Liver (tissue), 9 donors: ENCODE measurements around the gene MRGPRX1. TPM values are rescaled to one million over a fixed set of nuclear protein-coding genes. Genes with fewer than 3 reads are reported as not detected.

Source experiments
- DNase-seq: peaks from one replicate; pipeline ENCODE4 v3.0.0-alpha.2; 2017; ENCODE audit warnings: low spot score
- H3K27ac ChIP-seq, 2 donors: one replicate each; pipeline ENCODE4 v1.7.0; 2013; ENCODE audit warnings: inconsistent platforms in 2 of 2, low read length in 2 of 2, control low read depth in 1 of 2, low read depth in 1 of 2, mild to moderate bottlenecking in 1 of 2
- H3K27me3 ChIP-seq, 4 donors: one replicate each; pipeline versions ENCODE4 v1.6.1 to v1.7.0; 2013; ENCODE audit warnings: low read length in 3 of 4, inconsistent platforms in 1 of 4, mild to moderate bottlenecking in 1 of 4, moderate library complexity in 1 of 4; ENCODE audit not compliant: control insufficient read depth in 4 of 4, insufficient read depth in 4 of 4
- H3K36me3 ChIP-seq, 4 donors: one replicate each; pipeline versions ENCODE4 v1.6.1 to v1.7.0; 2013; ENCODE audit warnings: low read length in 3 of 4, mild to moderate bottlenecking in 3 of 4, low read depth in 1 of 4, moderate library complexity in 1 of 4; ENCODE audit not compliant: control insufficient read depth in 4 of 4, insufficient read depth in 3 of 4
- H3K4me1 ChIP-seq, 4 donors: one replicate each; pipeline versions ENCODE4 v1.6.1 to v1.7.0; 2013; ENCODE audit warnings: low read length in 3 of 4, mild to moderate bottlenecking in 3 of 4, moderate library complexity in 1 of 4; ENCODE audit not compliant: control insufficient read depth in 4 of 4, insufficient read depth in 4 of 4
- H3K4me3 ChIP-seq, 3 donors: one replicate each; pipeline versions ENCODE4 v1.6.1 to v1.7.0; 2013; ENCODE audit warnings: low read length in 3 of 3, control low read depth in 1 of 3, low read depth in 1 of 3, mild to moderate bottlenecking in 1 of 3
- H3K9ac ChIP-seq, 2 donors: one replicate each; pipeline ENCODE4 v1.7.0; 2013; ENCODE audit warnings: low read length in 2 of 2, mild to moderate bottlenecking in 2 of 2, moderate library complexity in 2 of 2, control low read depth in 1 of 2, low read depth in 1 of 2
- H3K9me3 ChIP-seq, 4 donors: one replicate each; pipeline versions ENCODE4 v1.6.1 to v1.7.0; 2013; ENCODE audit warnings: low read length in 3 of 4; ENCODE audit not compliant: control insufficient read depth in 4 of 4
- EGR1 ChIP-seq, 2 donors: IDR thresholded peaks; 2 replicates each; pipeline ENCODE4 v1.6.1; 2016 to 2018; ENCODE audit warnings: antibody characterized with exemption in 2 of 2, low read depth in 2 of 2
- FOXA2 ChIP-seq: IDR thresholded peaks from 2 replicates; pipeline ENCODE4 v1.6.1; 2016; ENCODE audit warnings: antibody characterized with exemption
- GABPA ChIP-seq, 2 donors: IDR thresholded peaks in 1 of 2; conservative IDR thresholded peaks in 1 of 2; 2 replicates each; pipeline ENCODE4 v1.6.1; 2016; ENCODE audit warnings: antibody characterized with exemption in 2 of 2, mild to moderate bottlenecking in 1 of 2, moderate library complexity in 1 of 2
- HNF4G ChIP-seq: IDR thresholded peaks from 2 replicates; pipeline ENCODE4 v1.6.1; 2016; ENCODE audit warnings: antibody characterized with exemption
- JUND ChIP-seq, 2 donors: IDR thresholded peaks; 2 replicates each; pipeline ENCODE4 v1.6.1; 2016; ENCODE audit warnings: antibody characterized with exemption in 2 of 2
- RAD21 ChIP-seq, 2 donors: IDR thresholded peaks; 2 replicates each; pipeline ENCODE4 v1.6.1; 2016; ENCODE audit warnings: antibody characterized with exemption in 2 of 2, mild to moderate bottlenecking in 2 of 2
- REST ChIP-seq: IDR thresholded peaks from 2 replicates; pipeline ENCODE4 v1.6.1; 2016; ENCODE audit warnings: antibody characterized with exemption, mild to moderate bottlenecking
- SP1 ChIP-seq: IDR thresholded peaks from 2 replicates; pipeline ENCODE4 v1.6.1; 2018; ENCODE audit warnings: antibody characterized with exemption, mild to moderate bottlenecking
- ZBTB33 ChIP-seq: IDR thresholded peaks from 2 replicates; pipeline ENCODE4 v1.6.1; 2016; ENCODE audit warnings: antibody characterized with exemption
- WGBS: extraction: QIAGEN DNeasy Blood & Tissue Kit; methylation state at CpG from one replicate; pipeline ENCODE4 v1.1.7; 2013; 5-methylcytosine and 5-hydroxymethylcytosine counted together
- polyA plus RNA-seq, 2 donors: library from polyadenylated mRNA; stranded (reverse) in 1 of 2; unstranded in 1 of 2; fragments of 200-250 nt in 1 of 2; fragments of >200 nt in 1 of 2; fragmentation: Nextera tagmentation in 1 of 2; extraction: Ambion mirVana in 1 of 2; gene quantifications; one replicate each; pipeline versions ENCODE4 v1.2.1 to v1.2.3, GENCODE V29; 2013 to 2015
- total RNA-seq, 2 donors: library from RNA; depleted of rRNA; stranded (reverse); fragments of >200 nt; gene quantifications; one replicate each; pipeline ENCODE4 v1.2.3, GENCODE V29; 2014
- donor health status: healthy.
- donor health status: healthy.
- donor health status: healthy.
- donor health status: healthy.
- donor health status: healthy.

Gene MRGPRX1
- total RNA-seq: not detected
- not detected for polyA plus RNA-seq

- no peaks in the 10 kb centered on the region for H3K4me1 ChIP-seq
- 66% methylated on average over 2 of the region's 2 CpGs for WGBS
- no peaks in the 10 kb centered on the region for H3K9me3 ChIP-seq
- DNase-seq: no peak
- no peak within 1 kb of the TSS for H3K4me3 ChIP-seq
- no peaks in the 10 kb centered on the region for H3K36me3 ChIP-seq
- no peak for TF ChIP-seq JUND (IDR thresholded peaks at IDR 0.05)
- peaks cover 0 to 9% (median 2%) of the 10 kb centered on the region in 4 donors for H3K27me3 ChIP-seq
- no peak within 1 kb of the TSS for H3K27ac ChIP-seq
- no peak within 1 kb of the TSS for H3K9ac ChIP-seq
Observed at GRCh38 chr11:18939314-18939713, at the start of gene MRGPRX1. Gene MRGPRX1 (minus strand): TSS chr11:18939414. CDS start chr11:18934784, 4,630 bp downstream.

GRCh38 chr11:18987454-18988231 lies 48.4 kb upstream of the MRGPRX1 start:
- 83% methylated on average over 9 of the region's 9 CpGs for WGBS

More at GRCh38 chr11:18987454-18988231, 48.4 kb upstream of the MRGPRX1 start:
- Histone ChIP-seq H3K9ac (no peak overlapping the region), H3K27ac (no peak overlapping the region), H3K4me3 (no peak overlapping the region), H3K4me1 (no peaks in the 10 kb centered on the region), H3K9me3 (no peaks in the 10 kb centered on the region), H3K27me3 (peaks cover 0 to 3% (median 0%) of the 10 kb centered on the region in 4 donors), H3K36me3 (no peaks in the 10 kb centered on the region)
- DNase-seq: no peak
- no peak for TF ChIP-seq FOXA2
- no peak for TF ChIP-seq RAD21 (IDR thresholded peaks at IDR 0.05)
- TF ChIP-seq GABPA (IDR thresholded peaks at IDR 0.05 in 1 of 2, conservative IDR thresholded peaks at IDR 0.05 in 1 of 2): no peak
- TF ChIP-seq ZBTB33: no peak
- TF ChIP-seq HNF4G: no peak
- no peak for TF ChIP-seq REST
- no peak for TF ChIP-seq SP1
- TF ChIP-seq EGR1 (IDR thresholded peaks at IDR 0.05; ENCODE audit: low read depth in 2 of 2): no peak
